Cardiac muscle cell (in vitro differentiated cells and primary cell): ENCODE results near the gene GRIFIN. TPM values are rescaled to one million over a fixed set of nuclear protein-coding genes. Genes with fewer than 3 reads are reported as not detected.

Experiments
- DNase-seq, 2 donors: peaks; one replicate each; pipeline versions ENCODE4 v3.0.0 to v3.0.0-alpha.2; 2010 to 2017; ENCODE audit warnings: low read depth in 1 of 2, low spot score in 1 of 2
- H3K27ac ChIP-seq: fragments of 200-600 bp; sonication (generic); 2 replicates; pipeline ENCODE4 v1.5.1; 2016
- H3K27me3 ChIP-seq: fragments of 200-600 bp; sonication (generic); 2 replicates; pipeline ENCODE4 v1.6.0; 2016; ENCODE audit warnings: control low read depth
- H3K36me3 ChIP-seq: fragments of 200-600 bp; sonication (generic); 2 replicates; pipeline ENCODE4 v1.5.1; 2016; ENCODE audit warnings: control low read depth
- H3K4me1 ChIP-seq: fragments of 200-600 bp; sonication (generic); 2 replicates; pipeline ENCODE4 v1.8.1; 2017; ENCODE audit warnings: low read depth, mild to moderate bottlenecking, mixed run types
- H3K4me3 ChIP-seq: fragments of 200-600 bp; sonication (generic); 2 replicates; pipeline ENCODE4 v1.5.1; 2016; ENCODE audit warnings: mild to moderate bottlenecking
- H3K9me3 ChIP-seq: fragments of 200-600 bp; sonication (generic); 2 replicates; pipeline ENCODE4 v1.5.1; 2017; ENCODE audit warnings: low read depth, mild to moderate bottlenecking, control low read depth
- CTCF ChIP-seq: IDR thresholded peaks from 2 replicates; pipeline ENCODE4 v1.5.1; 2012; ENCODE audit warnings: low read depth, mild to moderate bottlenecking, low read length
- polyA plus RNA-seq: library from polyadenylated mRNA; unstranded; fragments of >200 nt; fragmentation: Nextera tagmentation; extraction: Ambion mirVana; gene quantifications from 2 replicates; pipeline ENCODE4 v1.2.1, GENCODE V29; 2016
- total RNA-seq: library from RNA; depleted of rRNA; stranded (reverse); fragments of >200 nt; gene quantifications from 2 replicates; pipeline ENCODE4 v1.2.3, GENCODE V29; 2016

The GRIFIN gene
- total and polyA plus RNA-seq, 2 experiments from 2014 or later = not detected

GRCh38 chr7:2437537-2438148 is 38.6 kb downstream of the GRIFIN start:
- Histone ChIP-seq H3K27ac (no peak overlapping the region), H3K9me3 (no peaks in the 10 kb centered on the region), H3K4me1 (peaks cover 18% of the 10 kb centered on the region), H3K4me3 (no peak overlapping the region), H3K27me3 (no peaks in the 10 kb centered on the region), H3K36me3 (no peaks in the 10 kb centered on the region)
- no peak for TF ChIP-seq CTCF
- no peak for DNase-seq

DNA sequence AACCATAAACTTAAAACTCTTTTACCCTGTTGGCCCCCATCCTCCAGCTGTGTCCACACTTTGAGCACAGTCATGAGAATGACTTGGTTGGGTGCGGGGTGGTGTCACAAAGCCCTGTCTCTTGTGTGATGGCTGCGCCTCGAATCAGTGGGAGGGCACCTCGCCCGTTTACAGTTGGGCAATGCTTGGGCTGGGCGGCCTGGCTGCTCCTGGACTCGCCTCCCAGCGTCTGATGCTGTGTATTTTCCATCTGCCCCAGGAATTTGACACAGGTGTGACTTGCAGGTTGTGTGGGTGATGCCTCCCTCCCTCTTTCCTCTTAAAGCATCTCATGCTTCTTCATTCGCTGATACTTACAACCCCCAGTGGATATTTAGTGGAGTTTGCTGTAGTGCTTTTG is 39.1 kb downstream of the GRIFIN start:
- Histone ChIP-seq H3K9me3 (no peaks in the 10 kb centered on the region), H3K36me3 (no peaks in the 10 kb centered on the region), H3K27ac (no peak overlapping the region), H3K27me3 (no peaks in the 10 kb centered on the region), H3K4me3 (no peak overlapping the region), H3K4me1 (peaks cover 18% of the 10 kb centered on the region)
- no peak for DNase-seq
- no peak for TF ChIP-seq CTCF

- no peaks in the 10 kb centered on the region for H3K36me3 ChIP-seq
- no peaks in the 10 kb centered on the region for H3K27me3 ChIP-seq
- H3K4me1 ChIP-seq = peaks cover 18% of the 10 kb centered on the region
- no peak overlapping the region for H3K4me3 ChIP-seq
- H3K9me3 ChIP-seq = no peaks in the 10 kb centered on the region
- no peak for TF ChIP-seq CTCF
- no peak overlapping the region for H3K27ac ChIP-seq
- DNase-seq = no peak
Observed at GRCh38 chr7:2436341-2437104, 39.7 kb downstream of the GRIFIN start.

GRCh38 chr7:2435146-2435545 is 41.1 kb downstream of the GRIFIN start:
- Histone ChIP-seq H3K9me3 (no peaks in the 10 kb centered on the region), H3K36me3 (no peaks in the 10 kb centered on the region), H3K4me1 (peaks cover 8% of the 10 kb centered on the region), H3K4me3 (no peak overlapping the region), H3K27me3 (no peaks in the 10 kb centered on the region), H3K27ac (peak overlapping the region; percentile 57)
- TF ChIP-seq CTCF = no peak
- peak in 1 of 2 donors; percentile 7 for DNase-seq

GRCh38 chr7:2433713-2434550 is 42.3 kb downstream of the GRIFIN start:
- no peaks in the 10 kb centered on the region for H3K36me3 ChIP-seq
- peaks cover 8% of the 10 kb centered on the region for H3K4me1 ChIP-seq
- no peak for TF ChIP-seq CTCF
- no peak overlapping the region for H3K27ac ChIP-seq
- peak in 1 of 2 donors; percentile 11 for DNase-seq
- H3K4me3 ChIP-seq = no peak overlapping the region
- H3K27me3 ChIP-seq = no peaks in the 10 kb centered on the region
- H3K9me3 ChIP-seq = no peaks in the 10 kb centered on the region
